GM12801 (cell line): Measurements from ENCODE around the gene TNFRSF14.

Source experiments
- TF ChIP-seq, protein P1 (sequence below): IDR thresholded peaks from one replicate; pipeline ENCODE4 v1.5.1; 2011; ENCODE audit warnings: control low read depth; ENCODE audit not compliant: insufficient read length; ENCODE audit errors: extremely low read depth

Gene TNFRSF14

GRCh38 chr1:2574350-2574749, 18.2 kb downstream of the TNFRSF14 start:
- TF ChIP-seq, protein P1, sequence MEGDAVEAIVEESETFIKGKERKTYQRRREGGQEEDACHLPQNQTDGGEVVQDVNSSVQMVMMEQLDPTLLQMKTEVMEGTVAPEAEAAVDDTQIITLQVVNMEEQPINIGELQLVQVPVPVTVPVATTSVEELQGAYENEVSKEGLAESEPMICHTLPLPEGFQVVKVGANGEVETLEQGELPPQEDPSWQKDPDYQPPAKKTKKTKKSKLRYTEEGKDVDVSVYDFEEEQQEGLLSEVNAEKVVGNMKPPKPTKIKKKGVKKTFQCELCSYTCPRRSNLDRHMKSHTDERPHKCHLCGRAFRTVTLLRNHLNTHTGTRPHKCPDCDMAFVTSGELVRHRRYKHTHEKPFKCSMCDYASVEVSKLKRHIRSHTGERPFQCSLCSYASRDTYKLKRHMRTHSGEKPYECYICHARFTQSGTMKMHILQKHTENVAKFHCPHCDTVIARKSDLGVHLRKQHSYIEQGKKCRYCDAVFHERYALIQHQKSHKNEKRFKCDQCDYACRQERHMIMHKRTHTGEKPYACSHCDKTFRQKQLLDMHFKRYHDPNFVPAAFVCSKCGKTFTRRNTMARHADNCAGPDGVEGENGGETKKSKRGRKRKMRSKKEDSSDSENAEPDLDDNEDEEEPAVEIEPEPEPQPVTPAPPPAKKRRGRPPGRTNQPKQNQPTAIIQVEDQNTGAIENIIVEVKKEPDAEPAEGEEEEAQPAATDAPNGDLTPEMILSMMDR, result no peak

DNA sequence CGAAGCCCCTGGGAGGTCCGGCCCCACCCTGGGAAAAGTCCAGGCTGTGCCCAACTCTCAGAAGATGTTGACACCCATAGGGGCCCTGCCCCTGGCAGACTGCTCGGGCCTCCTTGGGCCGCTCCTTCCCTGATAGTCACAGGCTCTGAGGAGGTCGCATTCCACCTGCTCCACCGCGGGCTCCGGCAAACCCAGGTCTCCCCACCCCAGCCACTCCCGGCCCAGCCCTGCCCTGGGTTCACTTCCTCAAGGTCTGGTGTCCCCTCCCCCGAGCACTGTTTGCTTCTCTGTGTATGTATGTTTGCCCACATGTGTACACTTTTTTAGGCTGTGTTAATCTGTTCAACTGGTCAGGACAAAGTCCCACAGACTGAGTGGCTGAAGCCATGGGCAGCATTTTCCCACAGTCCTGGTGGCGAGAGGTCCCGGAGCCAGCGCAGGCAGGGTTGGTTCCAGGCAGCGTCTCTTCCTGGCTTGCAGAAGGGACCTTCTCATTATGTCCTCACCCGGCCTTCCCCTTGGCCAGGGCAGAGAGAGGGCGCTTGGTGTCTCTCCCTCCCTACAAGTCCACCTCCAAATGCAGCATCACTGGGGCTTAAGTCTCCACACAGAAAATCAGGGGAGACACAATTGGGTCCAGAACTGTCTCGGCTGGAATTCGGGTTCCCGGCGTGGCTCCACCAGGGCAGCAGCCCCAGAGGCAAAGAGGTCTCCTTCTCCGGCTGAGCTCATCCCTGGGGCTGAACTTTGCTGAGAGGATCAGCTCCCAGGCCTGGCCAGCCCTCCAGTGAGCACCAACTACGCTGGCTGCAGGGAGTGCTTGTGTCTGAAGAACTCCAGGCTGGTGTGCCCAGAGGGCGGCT, 19.9 kb downstream of the TNFRSF14 start:
- TF ChIP-seq, protein P1, result no peak

DNA sequence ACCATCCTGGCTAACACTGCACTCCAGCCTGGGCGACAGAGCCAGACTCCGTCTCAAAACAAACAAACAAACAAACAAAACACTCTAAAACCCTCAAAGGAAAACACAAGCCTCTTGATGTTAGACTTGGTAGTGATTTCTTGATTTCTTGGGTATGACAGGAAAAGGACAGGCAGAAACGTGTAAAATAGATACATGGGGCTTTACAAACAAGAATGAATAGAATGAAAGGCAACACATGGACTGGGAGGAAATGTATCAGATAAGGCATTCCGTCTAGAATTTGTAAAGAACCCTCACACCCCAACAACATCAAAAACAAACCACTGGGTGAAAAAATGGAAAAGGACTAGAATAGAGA, 22.6 kb downstream of the TNFRSF14 start:
- TF ChIP-seq, protein P1, result no peak

- TF ChIP-seq, protein P1, result no peak
Observed at GRCh38 chr1:2580691-2581090, 24.5 kb downstream of the TNFRSF14 start.

DNA sequence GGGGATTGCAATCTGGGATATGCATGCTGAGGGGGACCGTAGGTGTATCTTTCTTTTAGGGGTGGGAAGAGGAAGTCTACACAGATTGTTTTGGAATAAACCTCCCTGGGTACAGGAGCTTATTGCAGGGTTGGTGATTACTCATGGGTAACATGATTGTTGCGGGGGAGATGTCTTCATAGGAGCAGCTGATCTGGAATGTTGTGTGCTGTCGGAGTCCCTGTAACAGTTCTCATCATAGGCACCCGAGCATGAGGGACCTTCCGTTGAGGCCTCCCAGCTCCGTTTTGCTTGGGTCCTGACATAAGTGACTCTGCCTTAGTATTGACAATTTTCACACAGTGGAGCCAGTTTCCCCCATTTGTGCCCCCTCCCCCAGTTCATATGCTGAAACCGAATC, 26.2 kb downstream of the TNFRSF14 start:
- TF ChIP-seq, protein P1, result no peak

- TF ChIP-seq, protein P1, result no peak
Observed at GRCh38 chr1:2583331-2583791, 27.2 kb downstream of the TNFRSF14 start.

- TF ChIP-seq, protein P1, result no peak
Observed at GRCh38 chr1:2583871-2584351, 27.7 kb downstream of the TNFRSF14 start.
